GM18873 (cell line): Measurements from ENCODE around the gene TUBAL3.

ENCODE experiments used
- ATAC-seq: cut with Tn5 transposase; IDR thresholded peaks from one replicate; pipeline ENCODE4 v1.9.1; 2021; ENCODE audit warnings: mild to moderate bottlenecking, moderate library complexity, moderate number of reproducible peaks; ENCODE audit not compliant: unreplicated experiment, low FRiP score

The TUBAL3 gene

DNA sequence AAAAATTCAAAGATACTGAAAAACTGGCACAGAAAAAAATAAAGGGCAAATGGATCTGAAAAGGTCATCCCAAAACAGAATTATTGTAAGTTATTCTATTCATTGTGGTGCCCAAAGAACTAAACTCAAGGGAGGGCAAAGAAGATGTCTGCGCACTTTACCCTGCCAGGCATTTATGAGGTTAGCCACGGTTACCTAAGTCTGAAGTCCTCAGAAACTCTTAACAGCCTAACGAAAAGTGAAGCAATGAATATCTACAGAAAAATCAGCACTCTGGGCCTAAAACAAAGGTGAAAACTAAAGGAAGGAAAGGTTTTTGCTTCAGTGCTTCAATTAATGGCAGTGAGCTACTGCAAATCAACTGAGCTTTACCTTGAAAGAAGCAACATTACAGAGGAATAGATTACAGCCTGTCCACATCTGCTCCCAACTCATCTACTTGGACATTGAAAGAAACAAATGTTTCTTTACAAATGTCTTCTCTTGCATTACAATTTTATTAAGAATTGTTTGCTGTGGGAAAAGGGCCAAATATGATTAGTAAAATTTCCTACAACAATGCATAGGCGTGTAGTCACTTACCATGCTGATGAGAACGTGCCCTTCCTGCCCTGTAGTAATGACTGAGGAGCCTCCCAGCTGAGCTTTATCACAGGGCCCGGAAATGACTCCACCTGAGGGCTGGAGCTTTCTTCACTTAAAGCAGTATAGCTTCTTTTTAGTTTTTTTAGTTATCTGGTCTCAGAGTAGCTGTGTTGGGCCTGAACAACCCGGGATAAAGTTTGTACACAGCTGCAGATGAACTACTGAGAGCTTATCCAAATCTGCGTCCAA is at the start of gene TUBAL3:
Gene TUBAL3, minus strand, starts transcription at position 621 of the 834 bp plus-strand sequence. Its CDS starts 36 bp downstream, at position 585.
- no peak for ATAC-seq

DNA sequence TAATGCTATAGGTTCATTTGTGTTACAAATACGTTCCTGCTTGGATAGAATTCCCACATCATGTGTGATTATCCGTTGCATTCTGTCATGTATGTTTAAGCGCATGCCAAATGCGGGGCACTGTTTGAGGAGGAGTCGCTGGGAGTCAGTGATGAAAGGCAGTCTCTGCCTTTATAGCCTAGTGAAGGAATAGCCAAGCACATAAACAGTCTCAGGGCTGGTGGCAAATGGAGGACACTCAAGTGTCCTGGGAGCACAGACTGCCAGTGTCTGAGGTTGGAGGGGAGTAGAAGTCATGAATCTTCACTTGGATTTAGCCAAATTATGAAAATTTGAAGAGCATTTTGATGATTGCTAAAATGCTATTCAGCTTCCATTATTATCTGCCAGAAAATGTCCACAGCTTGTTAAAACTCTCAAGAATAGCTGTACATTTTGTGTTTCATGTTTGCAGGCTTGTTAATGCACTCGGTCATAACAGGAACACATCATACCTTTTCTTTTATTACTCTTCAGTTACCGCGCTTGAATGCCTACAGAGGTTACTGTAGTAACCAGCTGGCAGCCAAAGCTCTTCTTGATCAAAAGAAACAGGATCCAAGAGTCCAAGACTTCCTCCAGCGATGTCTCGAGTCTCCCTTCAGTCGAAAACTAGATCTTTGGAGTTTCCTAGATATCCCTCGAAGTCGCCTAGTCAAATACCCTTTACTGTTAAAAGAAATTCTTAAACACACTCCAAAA is 49.3 kb upstream of the TUBAL3 start:
- ATAC-seq = no peak

DNA sequence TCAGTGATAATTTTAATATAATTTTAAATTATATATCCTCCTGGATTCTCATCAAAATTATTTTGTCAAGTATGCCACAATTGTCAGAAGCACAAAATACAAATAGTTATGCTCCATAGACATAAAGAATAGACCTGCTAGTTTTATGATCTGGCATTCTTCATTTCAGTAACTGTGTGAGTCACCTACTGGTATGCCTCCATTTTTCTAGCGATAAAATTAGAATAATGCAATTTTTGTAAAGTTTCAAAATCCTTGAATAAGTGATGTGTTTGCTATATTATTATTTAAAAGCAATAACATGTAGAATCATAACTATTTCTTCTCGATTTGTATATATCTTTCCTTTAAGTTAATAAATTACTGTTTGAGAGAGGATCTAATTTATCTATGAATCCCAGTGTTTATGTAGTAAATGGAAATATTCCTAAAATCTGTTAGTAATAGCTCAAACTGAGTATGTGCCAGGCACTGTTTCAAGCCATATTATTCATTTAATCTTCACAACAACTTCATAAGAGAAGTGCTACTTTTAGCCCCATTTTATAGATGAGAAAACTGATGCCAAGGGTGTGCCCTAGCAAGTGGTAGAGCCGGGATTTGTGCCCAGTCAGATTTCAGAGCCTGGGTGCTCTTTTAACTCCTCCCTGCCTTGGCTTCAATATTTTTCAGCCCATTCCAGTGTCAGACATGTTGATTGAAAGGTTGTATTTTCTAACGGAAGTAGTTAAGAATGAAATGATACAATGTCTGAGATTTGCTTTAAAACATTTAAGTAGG is 46.2 kb upstream of the TUBAL3 start:
- no peak for ATAC-seq

DNA sequence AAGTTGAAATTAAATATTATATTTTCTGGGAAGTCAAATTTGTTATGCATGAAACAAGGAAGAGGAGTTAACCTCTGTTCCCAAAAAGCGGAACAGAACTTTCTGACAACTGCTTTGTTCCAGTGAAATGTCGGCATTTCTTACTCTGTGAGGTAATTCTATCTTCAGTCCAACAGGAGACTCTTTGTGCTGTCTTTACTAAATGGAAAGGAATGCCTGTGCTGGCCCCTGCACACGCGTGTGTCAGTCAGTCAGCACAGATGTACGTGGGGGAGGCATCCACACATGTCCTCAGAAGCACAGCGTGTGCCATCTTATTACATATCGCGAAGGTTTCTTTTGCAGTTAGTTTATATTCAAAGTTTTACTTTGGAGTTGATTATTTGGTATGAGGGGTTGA is 45.2 kb upstream of the TUBAL3 start:
- no peak for ATAC-seq

- no peak for ATAC-seq
Measured at GRCh38 chr10:5449227-5449626, 44.6 kb upstream of the TUBAL3 start.

DNA sequence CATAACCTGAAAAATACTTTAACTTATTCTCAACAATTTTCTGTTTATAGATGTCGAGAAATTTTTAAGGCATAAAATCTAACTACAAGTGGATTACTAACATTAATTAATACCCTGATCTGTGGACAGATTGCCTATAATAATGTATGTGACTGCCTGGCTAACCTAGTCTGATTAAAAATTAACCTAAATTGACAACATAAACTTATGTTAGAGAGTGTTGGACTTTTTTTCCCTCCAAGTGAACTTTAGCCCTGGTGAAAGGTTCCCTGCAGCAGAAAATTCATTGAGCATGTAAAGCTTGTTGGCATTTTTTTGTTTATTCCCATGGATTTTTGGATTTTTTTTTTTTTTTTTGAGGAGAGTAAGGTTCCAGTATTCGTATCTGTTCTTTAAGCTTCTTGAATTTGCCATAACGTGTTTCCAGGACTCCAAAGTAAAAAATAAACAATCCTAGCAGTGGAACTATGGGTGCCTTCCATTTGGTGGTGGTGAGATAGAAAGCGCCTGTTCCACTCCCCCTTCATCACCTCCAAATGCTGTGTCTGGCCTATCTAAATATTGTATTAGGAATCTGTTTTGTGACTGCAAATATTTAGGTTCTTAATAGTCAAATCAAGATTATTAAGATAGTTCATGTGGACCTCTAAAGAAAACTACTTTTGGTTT is 43.8 kb upstream of the TUBAL3 start:
- no peak for ATAC-seq

DNA sequence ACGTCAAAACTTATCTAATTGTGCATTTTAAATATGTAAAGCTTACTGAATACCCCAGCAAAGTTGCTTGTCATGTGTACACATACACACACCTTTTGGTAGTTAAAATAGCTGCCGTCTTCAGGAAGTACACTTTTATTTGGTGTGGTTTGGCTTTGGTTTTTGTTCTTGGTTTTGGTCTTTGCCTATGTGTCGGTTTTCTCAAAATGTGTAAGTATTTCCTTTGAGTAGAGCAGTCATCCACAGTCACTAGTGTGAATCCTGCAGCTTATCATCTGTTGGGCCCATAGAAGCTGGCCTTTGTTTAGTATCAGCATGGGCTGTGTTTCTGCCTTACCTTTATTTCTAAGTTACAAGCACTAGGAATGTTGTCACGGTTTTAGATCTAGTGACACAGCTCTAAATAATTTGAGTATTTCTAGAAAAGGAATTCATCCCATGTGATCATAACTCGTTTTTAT is 43.0 kb upstream of the TUBAL3 start:
- peak; percentile 49 for ATAC-seq

DNA sequence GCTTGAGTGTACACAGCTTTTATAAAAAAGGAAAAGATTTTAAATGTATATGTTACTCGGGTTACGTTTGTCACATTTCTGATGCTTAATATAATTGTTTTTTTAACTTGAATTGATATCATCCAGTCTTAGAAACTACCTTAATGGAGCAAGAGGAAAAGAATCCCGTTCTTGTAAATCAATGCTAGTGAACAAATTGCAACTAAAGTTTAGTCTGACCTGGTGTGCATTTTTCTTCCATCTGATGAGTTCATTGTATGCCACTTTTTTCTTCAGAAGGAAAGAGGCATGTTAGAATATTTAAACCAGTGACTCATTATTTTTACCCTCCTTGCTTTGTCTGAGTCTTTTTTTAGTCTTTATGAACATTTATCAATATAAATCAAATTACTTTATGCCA is 42.4 kb upstream of the TUBAL3 start:
- no peak for ATAC-seq

- no peak for ATAC-seq
Measured at GRCh38 chr10:5446390-5446926, 41.8 kb upstream of the TUBAL3 start.

DNA sequence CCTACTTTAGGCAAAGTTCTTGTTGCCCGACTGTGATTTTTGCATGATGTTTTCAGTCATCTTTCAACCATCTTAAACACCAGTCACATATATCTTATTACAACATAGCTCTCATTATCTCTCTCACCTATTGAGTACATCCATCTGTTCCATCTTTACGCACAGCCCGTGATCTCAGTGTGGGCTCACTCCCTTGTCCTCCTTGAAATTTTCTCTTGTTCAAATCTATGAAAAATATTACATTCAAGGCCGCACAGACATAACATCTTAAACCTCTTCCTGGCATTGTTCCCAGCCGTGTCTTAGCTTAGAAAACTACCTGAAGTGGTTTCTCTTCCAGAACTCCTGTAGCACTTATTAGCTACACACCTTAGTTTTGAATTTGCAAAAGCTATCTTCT is 40.4 kb upstream of the TUBAL3 start:
- ATAC-seq = no peak

GRCh38 chr10:5443429-5443828 is 38.8 kb upstream of the TUBAL3 start:
- ATAC-seq = peak; percentile 80

DNA sequence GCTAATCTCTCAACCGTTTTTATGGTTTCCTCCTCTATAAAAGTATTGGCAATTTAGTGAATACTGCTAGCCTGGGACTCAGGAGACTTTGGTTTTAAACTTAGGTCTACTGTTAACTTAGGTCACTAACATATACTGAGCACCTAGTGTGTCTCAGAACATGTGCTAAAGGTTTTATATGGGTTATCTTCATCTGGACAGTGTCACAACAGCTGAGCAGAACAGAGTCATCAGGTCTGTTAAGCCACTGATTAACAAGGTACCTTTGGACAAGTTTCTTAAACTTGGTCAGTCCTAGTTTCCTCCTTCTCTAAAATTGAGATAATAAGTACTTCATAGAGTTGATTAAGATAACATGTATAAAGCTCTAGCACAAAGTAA is 38.4 kb upstream of the TUBAL3 start:
- ATAC-seq = peak; percentile 12

- no peak for ATAC-seq
Measured at GRCh38 chr10:5442065-5442989, 37.7 kb upstream of the TUBAL3 start.

DNA sequence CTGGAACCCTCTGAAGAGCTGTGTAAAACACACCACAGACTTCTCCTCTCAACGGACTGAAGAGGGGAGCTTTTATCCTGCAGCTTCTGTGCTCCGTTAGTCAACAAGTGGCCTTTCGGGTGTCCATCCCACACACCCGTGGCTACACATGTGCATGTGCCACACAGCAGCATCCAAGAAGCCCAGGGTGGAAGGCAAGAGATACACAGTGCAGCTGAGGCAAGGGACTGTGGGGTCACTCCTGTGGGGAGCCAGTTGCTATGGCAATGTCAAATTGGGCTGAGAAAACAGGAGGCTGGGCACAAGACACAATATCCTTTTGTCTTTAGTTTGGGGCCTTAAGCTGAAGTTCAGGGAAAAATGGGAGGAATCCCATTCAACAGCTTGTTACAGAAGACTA is 36.5 kb upstream of the TUBAL3 start:
- ATAC-seq = no peak

GRCh38 chr10:5440206-5440605 is 35.6 kb upstream of the TUBAL3 start:
- no peak for ATAC-seq

DNA sequence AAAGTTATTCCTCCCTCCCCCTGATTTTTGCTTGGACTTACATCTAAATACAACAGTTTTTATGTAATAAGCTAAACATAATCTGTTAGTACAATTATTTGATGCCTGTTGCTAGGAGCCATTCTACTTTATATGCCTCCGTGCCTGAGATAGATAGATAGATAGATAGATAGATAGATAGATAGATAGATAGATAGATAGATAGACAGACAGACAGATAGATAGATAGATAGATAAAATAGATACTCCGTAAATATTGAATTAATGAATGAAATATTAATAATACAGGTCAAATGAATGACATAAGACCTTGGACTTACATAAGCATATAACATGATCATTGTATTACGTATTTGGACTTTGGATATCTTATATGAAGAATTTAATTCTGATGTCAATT is 30.7 kb upstream of the TUBAL3 start:
- ATAC-seq = no peak

GRCh38 chr10:5434017-5434753 is 29.6 kb upstream of the TUBAL3 start:
- ATAC-seq = no peak

DNA sequence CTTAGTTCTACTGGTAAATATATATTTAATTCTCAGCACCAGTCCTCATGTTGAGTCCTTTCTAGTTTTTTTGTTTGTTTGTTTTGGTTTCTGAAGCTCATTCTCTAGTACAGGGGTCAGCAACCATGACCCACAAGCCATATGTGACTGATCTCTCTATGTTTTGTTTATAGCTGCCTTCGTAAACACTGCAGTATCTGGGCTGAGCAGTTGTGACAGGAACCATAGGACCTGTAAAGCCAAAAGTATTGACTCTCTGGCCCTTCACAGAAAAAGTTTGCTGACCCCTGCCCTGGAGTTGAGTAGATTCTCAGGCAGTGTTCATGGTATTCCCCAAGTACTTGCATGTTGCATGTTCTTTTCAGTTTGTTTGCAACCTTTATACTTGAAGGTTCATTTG is 28.6 kb upstream of the TUBAL3 start:
- ATAC-seq = no peak
